HepG2 (cell line): ENCODE data around the gene GRAMD2A. TPM values are rescaled to one million over a fixed set of nuclear protein-coding genes. Genes with fewer than 3 reads are reported as not detected.

Source experiments
- ATAC-seq: fragments of 200-7000 bp; cut with Tn5 transposase; 3 replicates; pipeline ENCODE4 v1.9.1; 2020; ENCODE audit warnings: mild to moderate bottlenecking, moderate library complexity
- BruUV-seq: library from RNA; stranded (reverse); fragments of 400-500 nt; replicated peaks from 2 replicates; lab custom pipeline; 2021; lab: Mats Ljungman, UMichigan
- CTCF ChIA-PET: fragments of 300-600 bp; formaldehyde crosslinking; extraction: SDS; loops from one replicate; lab custom pipeline; 2021; ENCODE audit warnings: low total read pairs, inconsistent platforms, low intra/inter-chr PET ratio; lab: Yijun Ruan, JAX
- POLR2A ChIA-PET: fragments of 350-600 bp; sonication (Branson Sonifier 250); formaldehyde crosslinking; loops from one replicate; lab custom pipeline; 2020; ENCODE audit warnings: antibody characterized with exemption, inconsistent platforms; lab: Yijun Ruan, JAX
- DNase-seq: peaks from one replicate; pipeline ENCODE4 v3.0.0-alpha.2; 2015; ENCODE audit warnings: low spot score
- FAIRE-seq: peaks from 3 replicates; lab custom pipeline; 2011; peaks lifted over from hg19 to GRCh38; lab: Jason Lieb, UNC
- H2AFZ ChIP-seq: one replicate; pipeline ENCODE4 v1.6.1; 2011; ENCODE audit warnings: low read length, inconsistent platforms
- H3K27ac ChIP-seq: fragments of 300-600 bp; 3 replicates; pipeline ENCODE4 v1.8.0; 2011; ENCODE audit warnings: mixed run types, mild to moderate bottlenecking, mixed read lengths, low read length, inconsistent platforms; ENCODE audit not compliant: insufficient read depth; ENCODE audit errors: extremely low read length
- H3K27me3 ChIP-seq, 2 experiments: fragments of 200-600 bp in 1 of 2; 2 replicates in 1 of 2; 3 replicates in 1 of 2; pipeline versions ENCODE4 v1.6.0 to v1.8.0; 2011; ENCODE audit warnings: low read length in 2 of 2, mild to moderate bottlenecking in 2 of 2, moderate library complexity in 2 of 2, inconsistent platforms in 1 of 2; ENCODE audit not compliant: insufficient read depth in 2 of 2, control insufficient read depth in 1 of 2
- H3K36me3 ChIP-seq, 2 experiments: fragments of 200-600 bp in 1 of 2; replicated peaks in 1 of 2; 2 replicates in 1 of 2; 3 replicates in 1 of 2; pipeline versions ENCODE4 v1.5.1 to v1.8.0; 2011; ENCODE audit warnings: low read length in 2 of 2, inconsistent platforms in 1 of 2; ENCODE audit not compliant: insufficient read depth in 2 of 2, control insufficient read depth in 1 of 2
- H3K4me1 ChIP-seq: 2 replicates; pipeline ENCODE4 v1.5.1; 2012; ENCODE audit warnings: low read length, inconsistent platforms; ENCODE audit not compliant: insufficient read depth
- H3K4me2 ChIP-seq: 2 replicates; pipeline ENCODE4 v1.6.0; 2011; ENCODE audit warnings: low read depth, low read length, inconsistent platforms
- H3K4me3 ChIP-seq, 3 experiments: fragments of 200-600 bp in 1 of 3; sonication (generic), shearing (Covaris generic) in 1 of 3; replicated peaks in 1 of 3; 2 replicates each; pipeline ENCODE4 v1.5.1; 2011 to 2016; ENCODE audit warnings: low read length in 3 of 3, inconsistent platforms in 2 of 3, low read depth in 2 of 3, mild to moderate bottlenecking in 2 of 3, control low read depth in 1 of 3, mixed read lengths in 1 of 3; ENCODE audit not compliant: insufficient read depth in 1 of 3
- H3K79me2 ChIP-seq: one replicate; pipeline ENCODE4 v1.6.1; 2011; ENCODE audit warnings: low read length, inconsistent platforms; ENCODE audit not compliant: insufficient read depth
- H3K9ac ChIP-seq: 2 replicates; pipeline ENCODE4 v1.6.0; 2011; ENCODE audit warnings: mild to moderate bottlenecking, low read depth, low read length, inconsistent platforms; ENCODE audit not compliant: insufficient read depth
- H3K9me3 ChIP-seq: 2 replicates; pipeline ENCODE4 v1.5.1; 2012; ENCODE audit warnings: mild to moderate bottlenecking, low read length
- H4K20me1 ChIP-seq: 2 replicates; pipeline ENCODE4 v1.6.0; 2011; ENCODE audit warnings: inconsistent platforms, mild to moderate bottlenecking, low read length, moderate library complexity; ENCODE audit not compliant: insufficient read depth
- GPN1 ChIP-seq: sonication (generic); formaldehyde crosslinking; IDR thresholded peaks from 2 replicates; pipeline ENCODE4 v1.5.1; 2020; ENCODE audit warnings: missing genetic modification reagents, borderline replicate concordance
- RFX1 ChIP-seq: fragments of 450-650 bp; IDR thresholded peaks from 2 replicates; pipeline ENCODE4 v1.6.1; 2017
- SRY ChIP-seq: sonication (generic); formaldehyde crosslinking; IDR thresholded peaks from 2 replicates; pipeline ENCODE4 v1.8.0; 2022; ENCODE audit warnings: mild to moderate bottlenecking, missing genetic modification reagents
- TEAD2 ChIP-seq: sonication (generic); formaldehyde crosslinking; IDR thresholded peaks from 2 replicates; pipeline ENCODE4 v1.9.0; 2021; ENCODE audit warnings: missing genetic modification reagents
- ZNF572 ChIP-seq: sonication (generic); formaldehyde crosslinking; IDR thresholded peaks from 2 replicates; pipeline ENCODE4 v1.5.1; 2020; ENCODE audit warnings: mild to moderate bottlenecking, missing genetic modification reagents
- ZNF781 ChIP-seq: sonication (generic); formaldehyde crosslinking; IDR thresholded peaks from 2 replicates; pipeline ENCODE4 v1.5.1; 2020; ENCODE audit warnings: borderline replicate concordance, mild to moderate bottlenecking, missing genetic modification reagents; ENCODE audit errors: not compliant biosample characterization
- WGBS: methylation state at CpG from one replicate; pipeline ENCODE4 v1.1.6; 2017; ENCODE audit warnings: low lambda C conversion rate; 5-methylcytosine and 5-hydroxymethylcytosine counted together
- in situ Hi-C: cut with HindIII; loops from 2 replicates; pipeline ENCODE4 v1.10.0; 2017; ENCODE audit warnings: low pct_unique_long_range_greater_than_20kb; ENCODE audit not compliant: extremely low pct_ligation_motif_present
- intact Hi-C: fragments of 100-400 bp; cut with micrococcal nuclease; formaldehyde crosslinking; loops from one replicate; pipeline ENCODE4 v1.10.0; 2022; ENCODE audit not compliant: unreplicated experiment
- polyA plus RNA-seq, 8 experiments: library from polyadenylated mRNA; depleted of rRNA in 3 of 8; stranded (reverse) in 7 of 8; unstranded in 1 of 8; fragments of >200 nt; fragmentation: Illumina TruSeq in 4 of 8; extraction: Trizol in 4 of 8; gene quantifications; 2 replicates each; pipeline versions ENCODE4 v1.2.1 to v1.2.3, GENCODE V29; 2011 to 2016; ENCODE audit warnings: low read depth in 4 of 8, missing spikeins in 1 of 8, mixed read lengths in 1 of 8; ENCODE audit not compliant: insufficient read depth in 1 of 8
- total RNA-seq, 5 experiments: library from RNA; depleted of rRNA; stranded (reverse); fragments of >200 nt; fragmentation: Illumina TruSeq; extraction: Trizol; gene quantifications; 2 replicates each; pipeline ENCODE4 v1.2.3, GENCODE V29; 2016; ENCODE audit warnings: low read depth in 1 of 5
- TF ChIP-seq, protein P1 (sequence below): IDR thresholded peaks from 2 replicates; pipeline ENCODE4 v1.6.1; 2016

The GRAMD2A gene
- total and polyA plus RNA-seq, 2 of the 13 experiments (the other 11 are each of a cell fraction or from before 2014, with no cell fraction given), result 0.04 TPM; not detected in 1

DNA sequence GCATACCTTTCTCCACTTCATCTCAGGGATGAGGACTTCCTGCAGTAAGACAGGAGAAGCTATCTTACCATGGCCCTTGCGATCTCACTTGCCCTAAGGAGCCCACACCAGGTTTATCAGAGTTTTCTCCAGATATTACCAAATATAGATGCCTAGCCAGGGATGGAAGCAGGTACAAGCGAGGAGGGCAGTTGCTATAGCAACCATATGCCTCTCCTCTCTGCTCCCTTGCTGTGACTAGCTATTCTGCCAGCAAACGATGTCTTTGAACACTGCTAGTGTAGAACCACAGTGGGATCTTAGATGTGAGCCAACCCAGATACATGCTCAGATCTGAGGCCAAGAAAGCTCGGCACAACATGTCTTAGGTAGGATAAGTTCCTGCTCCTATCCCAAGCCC is 33.9 kb downstream of the GRAMD2A start:
- Histone ChIP-seq H3K79me2 (no peaks in the 10 kb centered on the region), H3K9ac (no peak overlapping the region), H3K4me2 (no peak overlapping the region), H3K36me3 (no peaks in the 10 kb centered on the region), H3K4me3 (no peak overlapping the region), H2AFZ (no peak overlapping the region), H3K4me1 (peaks cover 32% of the 10 kb centered on the region), H4K20me1 (no peaks in the 10 kb centered on the region), H3K27ac (no peak overlapping the region), H3K9me3 (no peaks in the 10 kb centered on the region), H3K27me3 (peaks cover 6 to 16% of the 10 kb centered on the region in 2 experiments; a peak in 3 of 5 replicates)
- 29% methylated on average over 3 of the region's 4 CpGs for WGBS
- TF ChIP-seq RFX1 (peak; percentile 10; the same call in 1 of the 2 replicates), TEAD2 (CRISPR knock-in tag) (no peak)
- TF ChIP-seq, protein P1, sequence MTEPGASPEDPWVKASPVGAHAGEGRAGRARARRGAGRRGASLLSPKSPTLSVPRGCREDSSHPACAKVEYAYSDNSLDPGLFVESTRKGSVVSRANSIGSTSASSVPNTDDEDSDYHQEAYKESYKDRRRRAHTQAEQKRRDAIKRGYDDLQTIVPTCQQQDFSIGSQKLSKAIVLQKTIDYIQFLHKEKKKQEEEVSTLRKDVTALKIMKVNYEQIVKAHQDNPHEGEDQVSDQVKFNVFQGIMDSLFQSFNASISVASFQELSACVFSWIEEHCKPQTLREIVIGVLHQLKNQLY, result no peak
- in situ Hi-C loops (no loop called here), intact Hi-C loops (no loop called here)
- no peak for DNase-seq
- BruUV-seq, result no TSS peak
- ChIA-PET POLR2A (no interaction called here), CTCF (no interaction called here)
- no peak for FAIRE-seq
- no peak for ATAC-seq

DNA sequence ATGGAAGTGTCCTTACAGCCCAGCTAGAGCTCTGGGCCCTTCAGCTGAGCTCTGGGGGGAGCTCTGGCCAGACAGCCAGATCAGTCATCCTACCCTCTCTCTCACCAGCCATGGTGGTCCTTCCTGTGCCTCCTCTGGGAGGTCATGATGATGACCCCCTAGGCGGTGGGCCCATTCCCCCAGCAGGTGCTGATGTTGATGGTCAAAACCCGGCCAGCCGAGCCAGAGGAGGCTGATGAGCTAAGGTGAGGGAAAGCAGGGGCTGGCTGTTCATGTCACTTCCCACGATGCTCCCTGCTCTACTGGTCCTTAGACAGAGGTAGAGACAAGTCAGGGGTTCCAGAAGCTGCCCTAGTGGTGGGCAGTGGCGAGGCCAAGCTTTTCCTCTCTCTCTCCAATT is 35.0 kb downstream of the GRAMD2A start:
- WGBS, result 61% methylated on average over 4 of the region's 5 CpGs
- no peak overlapping the region for H2AFZ ChIP-seq
- TF ChIP-seq SRY (CRISPR knock-in tag) (no peak), ZNF781 (no peak), ZNF572 (CRISPR knock-in tag) (no peak), GPN1 (CRISPR knock-in tag) (no peak)
- TF ChIP-seq, all 625 proteins: peak for 0
- Histone ChIP-seq H3K4me1 (peaks cover 21% of the 10 kb centered on the region), H3K9me3 (no peaks in the 10 kb centered on the region), H4K20me1 (no peaks in the 10 kb centered on the region), H3K4me2 (no peak overlapping the region), H3K36me3 (no peaks in the 10 kb centered on the region), H3K27me3 (peaks cover 4 to 13% of the 10 kb centered on the region in 2 experiments; a peak in 3 of 5 replicates), H3K79me2 (no peaks in the 10 kb centered on the region), H3K27ac (no peak overlapping the region), H3K9ac (no peak overlapping the region), H3K4me3 (no peak overlapping the region)
- ATAC-seq, result no peak
- intact Hi-C loops (no loop called here), in situ Hi-C loops (no loop called here)
- BruUV-seq, result no TSS peak
- POLR2A ChIA-PET, result interaction anchor here (0.6 kb wide), 1 partner anchor 10 kb away, joined by 3 read pairs; no protein-coding TSS in a partner anchor
- CTCF ChIA-PET, result no interaction called here
- no peak for FAIRE-seq
- no peak for DNase-seq
